Naive B cell (primary cell): ENCODE data around the gene LIFR. TPM values are rescaled to one million over a fixed set of nuclear protein-coding genes. Genes with fewer than 3 reads are reported as not detected.
A peak's percentile ranks its signal among the peaks of the same experiment; 100 is the strongest.

Source experiments
- ATAC-seq, 2 donors: fragments of 150-1000 bp; cut with Tn5 transposase; 2 replicates each; pipeline ENCODE4 v1.10.0; 2021; ENCODE audit warnings: low read depth in 2 of 2, mild to moderate bottlenecking in 2 of 2, moderate library complexity in 2 of 2
- DNase-seq: peaks from one replicate; pipeline ENCODE4 v3.0.0; 2022
- H3K27ac Mint-ChIP-seq, 6 donors: one replicate each; pipeline ENCODE4 v1.8.0; 2020 to 2022; ENCODE audit warnings: mild to moderate bottlenecking in 6 of 6, mixed read lengths in 6 of 6, moderate library complexity in 5 of 6, inconsistent platforms in 2 of 6
- H3K27me3 Mint-ChIP-seq, 3 donors: one replicate each; pipeline ENCODE4 v1.8.0; 2021 to 2022; ENCODE audit warnings: mixed read lengths in 3 of 3, mild to moderate bottlenecking in 1 of 3
- H3K36me3 Mint-ChIP-seq, 2 donors: one replicate each; pipeline ENCODE4 v1.8.0; 2020 to 2022; ENCODE audit warnings: mixed read lengths in 2 of 2, inconsistent platforms in 1 of 2, mild to moderate bottlenecking in 1 of 2
- H3K4me1 Mint-ChIP-seq, 3 donors: one replicate each; pipeline ENCODE4 v1.8.0; 2020 to 2022; ENCODE audit warnings: mixed read lengths in 3 of 3, inconsistent platforms in 1 of 3, mild to moderate bottlenecking in 1 of 3, moderate library complexity in 1 of 3
- H3K4me3 Mint-ChIP-seq, 8 donors: one replicate each; pipeline ENCODE4 v1.8.0; 2020 to 2022; ENCODE audit warnings: mild to moderate bottlenecking in 8 of 8, mixed read lengths in 8 of 8, moderate library complexity in 8 of 8, inconsistent platforms in 2 of 8
- H3K9me3 Mint-ChIP-seq, 7 donors: one replicate each; pipeline ENCODE4 v1.8.0; 2020 to 2022; ENCODE audit warnings: mixed read lengths in 7 of 7, mild to moderate bottlenecking in 5 of 7, inconsistent platforms in 2 of 7, moderate library complexity in 1 of 7
- polyA plus RNA-seq, 6 donors: library from polyadenylated mRNA; unstranded; fragments of 300-500 nt; fragmentation: Illumina TruSeq; gene quantifications; one replicate each; pipeline ENCODE4 v1.2.3, GENCODE V29; 2021; ENCODE audit warnings: low read depth in 6 of 6

LIFR gene
- polyA plus RNA-seq, 6 donors from 2014 or later: not detected

- DNase-seq (no peak), ATAC-seq (no peak)
- H3K27ac Mint-ChIP-seq: no peak overlapping the region
- peaks cover 8 to 18% (median 10%) of the 10 kb centered on the region in 3 donors for H3K4me1 Mint-ChIP-seq
- H3K36me3 Mint-ChIP-seq: peaks cover 13 to 23% of the 10 kb centered on the region in 2 donors
- no peak overlapping the region for H3K4me3 Mint-ChIP-seq
- peaks cover 52 to 67% (median 63%) of the 10 kb centered on the region in 3 donors for H3K27me3 Mint-ChIP-seq
- peaks cover 4 to 59% (median 17%) of the 10 kb centered on the region in 7 donors for H3K9me3 Mint-ChIP-seq
Observed at GRCh38 chr5:38455796-38456330, 100.6 kb downstream of the LIFR start.

- Mint-ChIP-seq H3K4me1 (peaks cover 8 to 18% (median 10%) of the 10 kb centered on the region in 3 donors), H3K36me3 (peaks cover 7 to 9% of the 10 kb centered on the region in 2 donors), H3K27ac (peak overlapping the region in 2 of 6 donors; percentile 63 to 88), H3K9me3 (peaks cover 2 to 46% (median 14%) of the 10 kb centered on the region in 7 donors), H3K27me3 (peaks cover 56 to 68% (median 65%) of the 10 kb centered on the region in 3 donors), H3K4me3 (peak overlapping the region in 1 of 8 donors; percentile 52)
- no peak for ATAC-seq
- DNase-seq: no peak
Observed at GRCh38 chr5:38453921-38454320, 102.5 kb downstream of the LIFR start.

- H3K27me3 Mint-ChIP-seq: peaks cover 56 to 71% (median 65%) of the 10 kb centered on the region in 3 donors
- H3K36me3 Mint-ChIP-seq: peaks cover 7 to 8% of the 10 kb centered on the region in 2 donors
- peaks cover 2 to 45% (median 14%) of the 10 kb centered on the region in 7 donors for H3K9me3 Mint-ChIP-seq
- peaks cover 8 to 18% (median 10%) of the 10 kb centered on the region in 3 donors for H3K4me1 Mint-ChIP-seq
- H3K4me3 Mint-ChIP-seq: peak overlapping the region in 2 of 8 donors; percentile 2 to 52
- peak; percentile 48 for DNase-seq
- H3K27ac Mint-ChIP-seq: peak overlapping the region in 3 of 6 donors; percentile 63 to 96 (median 88)
- ATAC-seq: peak; percentile 85 to 94
Observed at GRCh38 chr5:38453506-38453905, 102.9 kb downstream of the LIFR start.

- no peak overlapping the region for H3K27ac Mint-ChIP-seq
- H3K9me3 Mint-ChIP-seq: peaks cover 2 to 38% (median 15%) of the 10 kb centered on the region in 7 donors
- peaks cover 51 to 69% (median 64%) of the 10 kb centered on the region in 3 donors for H3K27me3 Mint-ChIP-seq
- DNase-seq: no peak
- ATAC-seq: no peak
- peaks cover 8 to 18% (median 10%) of the 10 kb centered on the region in 3 donors for H3K4me1 Mint-ChIP-seq
- H3K4me3 Mint-ChIP-seq: no peak overlapping the region
- H3K36me3 Mint-ChIP-seq: peaks cover 8 to 12% of the 10 kb centered on the region in 2 donors
Observed at GRCh38 chr5:38452201-38452600, 104.2 kb downstream of the LIFR start.

GRCh38 chr5:38451074-38451725, 105.2 kb downstream of the LIFR start:
- peaks cover 7 to 17% of the 10 kb centered on the region in 2 donors for H3K36me3 Mint-ChIP-seq
- no peak overlapping the region for H3K4me3 Mint-ChIP-seq
- DNase-seq (no peak), ATAC-seq (no peak)
- H3K27me3 Mint-ChIP-seq: peaks cover 56 to 69% (median 64%) of the 10 kb centered on the region in 3 donors
- peaks cover 8 to 18% (median 10%) of the 10 kb centered on the region in 3 donors for H3K4me1 Mint-ChIP-seq
- H3K9me3 Mint-ChIP-seq: peaks cover 5 to 32% (median 21%) of the 10 kb centered on the region in 7 donors
- no peak overlapping the region for H3K27ac Mint-ChIP-seq

GRCh38 chr5:38450627-38451026, 105.8 kb downstream of the LIFR start:
- no peak overlapping the region for H3K27ac Mint-ChIP-seq
- ATAC-seq: no peak
- H3K27me3 Mint-ChIP-seq: peaks cover 56 to 66% (median 64%) of the 10 kb centered on the region in 3 donors
- H3K9me3 Mint-ChIP-seq: peaks cover 7 to 26% (median 19%) of the 10 kb centered on the region in 7 donors
- peaks cover 8 to 18% (median 10%) of the 10 kb centered on the region in 3 donors for H3K4me1 Mint-ChIP-seq
- H3K36me3 Mint-ChIP-seq: peaks cover 5 to 21% of the 10 kb centered on the region in 2 donors
- DNase-seq: no peak
- H3K4me3 Mint-ChIP-seq: no peak overlapping the region

GRCh38 chr5:38448568-38449350, 107.7 kb downstream of the LIFR start:
- DNase-seq (no peak), ATAC-seq (no peak)
- Mint-ChIP-seq H3K4me3 (no peak overlapping the region), H3K9me3 (peaks cover 7 to 18% (median 11%) of the 10 kb centered on the region in 7 donors), H3K36me3 (peaks cover 5 to 20% of the 10 kb centered on the region in 2 donors), H3K4me1 (peaks cover 6 to 16% (median 6%) of the 10 kb centered on the region in 3 donors), H3K27ac (peak overlapping the region in 1 of 6 donors; percentile 58), H3K27me3 (peaks cover 62 to 71% (median 69%) of the 10 kb centered on the region in 3 donors)

- Mint-ChIP-seq H3K27ac (no peak overlapping the region), H3K27me3 (peaks cover 67 to 76% (median 71%) of the 10 kb centered on the region in 3 donors), H3K4me1 (peaks cover 0 to 7% (median 0%) of the 10 kb centered on the region in 3 donors), H3K4me3 (no peak overlapping the region), H3K36me3 (peaks cover 5 to 13% of the 10 kb centered on the region in 2 donors), H3K9me3 (peaks cover 2 to 13% (median 6%) of the 10 kb centered on the region in 7 donors)
- DNase-seq: no peak
- no peak for ATAC-seq
Observed at GRCh38 chr5:38447786-38448185, 108.7 kb downstream of the LIFR start.

- Mint-ChIP-seq H3K9me3 (peaks cover 0 to 13% (median 5%) of the 10 kb centered on the region in 7 donors), H3K27me3 (peaks cover 70 to 76% (median 71%) of the 10 kb centered on the region in 3 donors), H3K27ac (no peak overlapping the region), H3K4me1 (no peaks in the 10 kb centered on the region), H3K36me3 (peaks cover 5 to 13% of the 10 kb centered on the region in 2 donors), H3K4me3 (no peak overlapping the region)
- DNase-seq (no peak), ATAC-seq (no peak)
Observed at GRCh38 chr5:38447056-38447455, 109.4 kb downstream of the LIFR start.

GRCh38 chr5:38446029-38446522, 110.4 kb downstream of the LIFR start:
- Mint-ChIP-seq H3K27ac (no peak overlapping the region), H3K9me3 (peaks cover 0 to 13% (median 4%) of the 10 kb centered on the region in 7 donors), H3K27me3 (peaks cover 77 to 80% (median 78%) of the 10 kb centered on the region in 3 donors), H3K4me1 (no peaks in the 10 kb centered on the region), H3K4me3 (no peak overlapping the region), H3K36me3 (peaks cover 5 to 13% of the 10 kb centered on the region in 2 donors)
- ATAC-seq (no peak), DNase-seq (no peak)

GRCh38 chr5:38445374-38446028, 110.9 kb downstream of the LIFR start:
- Mint-ChIP-seq H3K4me1 (no peaks in the 10 kb centered on the region), H3K27me3 (peaks cover 72 to 78% (median 75%) of the 10 kb centered on the region in 3 donors), H3K9me3 (peaks cover 0 to 11% (median 4%) of the 10 kb centered on the region in 7 donors), H3K36me3 (peaks cover 5 to 13% of the 10 kb centered on the region in 2 donors), H3K4me3 (no peak overlapping the region), H3K27ac (no peak overlapping the region)
- DNase-seq (no peak), ATAC-seq (no peak)

GRCh38 chr5:38443390-38443789, 113.1 kb downstream of the LIFR start:
- Mint-ChIP-seq H3K27ac (no peak overlapping the region), H3K4me1 (no peaks in the 10 kb centered on the region), H3K4me3 (no peak overlapping the region), H3K9me3 (peaks cover 0 to 8% (median 3%) of the 10 kb centered on the region in 7 donors), H3K27me3 (peaks cover 71 to 77% (median 74%) of the 10 kb centered on the region in 3 donors), H3K36me3 (peaks cover 3 to 13% of the 10 kb centered on the region in 2 donors)
- ATAC-seq: no peak
- no peak for DNase-seq
